NCI-H2227 treated with DMSO at 0.1 percent for 48 hours (cell line): ENCODE results near the gene KRTAP4-16.
"Not testable (repeated sequence)": the region's sequence is repeated elsewhere in the genome, so short reads cannot be mapped to it uniquely, and the experiment has no call there.

Experiments used
- DNase-seq: peaks from one replicate; lab custom pipeline; 2025; lab: John Stamatoyannopoulos, UW

KRTAP4-16 gene

GRCh38 chr17:41119696-41120690 is 18.0 kb upstream of the KRTAP4-16 start:
- DNase-seq: not testable (repeated sequence)

DNA sequence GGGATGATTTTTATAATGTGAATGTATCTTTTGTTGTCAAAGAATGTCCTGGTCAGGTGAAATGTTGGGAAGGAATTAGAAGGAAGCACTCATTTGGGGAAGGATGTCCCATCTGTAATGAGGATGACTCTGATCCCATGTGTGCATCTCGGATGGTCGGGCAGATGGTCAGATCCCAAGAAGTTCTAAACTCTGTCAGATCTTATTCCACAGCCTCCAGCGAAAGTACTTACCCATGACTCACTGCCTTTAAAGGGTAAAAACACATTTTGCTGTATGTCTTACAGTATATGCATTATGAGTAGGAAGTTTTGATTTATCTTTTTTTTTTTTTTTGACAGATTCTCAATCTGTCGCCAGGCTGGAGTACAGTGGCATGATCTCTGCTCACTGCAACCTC is 16.7 kb upstream of the KRTAP4-16 start:
- DNase-seq: no peak

DNA sequence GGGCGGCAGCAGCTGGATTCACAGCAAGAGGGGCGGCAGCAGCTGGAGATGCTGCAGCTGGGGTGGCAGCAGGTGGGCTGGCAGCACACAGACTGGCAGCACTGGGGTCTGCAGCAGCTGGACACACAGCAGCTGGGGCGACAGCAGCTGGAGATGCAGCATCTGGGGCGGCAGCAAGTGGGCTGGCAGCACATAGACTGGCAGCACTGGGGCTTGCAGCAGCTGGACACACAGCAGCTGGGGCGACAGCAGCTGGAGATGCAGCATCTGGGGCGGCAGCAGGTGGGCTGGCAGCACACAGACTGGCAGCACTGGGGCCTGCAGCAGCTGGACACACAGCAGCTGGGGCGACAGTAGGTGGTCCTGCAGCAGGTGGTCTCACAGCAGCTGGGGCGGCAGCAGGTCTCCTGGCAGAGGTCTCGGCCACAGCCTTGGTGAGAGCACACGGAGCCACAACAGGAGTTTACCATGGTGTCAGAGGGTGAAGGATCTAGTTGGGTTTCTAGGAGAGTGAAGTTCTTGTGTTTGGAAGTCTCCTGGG is 15.9 kb upstream of the KRTAP4-16 start, which contains the start of gene KRTAP4-11:
KRTAP4-11 (minus strand) TSS at position 528 of the 541 bp plus-strand sequence; CDS start at position 470, 58 bp downstream.
- not testable (repeated sequence) for DNase-seq

DNA sequence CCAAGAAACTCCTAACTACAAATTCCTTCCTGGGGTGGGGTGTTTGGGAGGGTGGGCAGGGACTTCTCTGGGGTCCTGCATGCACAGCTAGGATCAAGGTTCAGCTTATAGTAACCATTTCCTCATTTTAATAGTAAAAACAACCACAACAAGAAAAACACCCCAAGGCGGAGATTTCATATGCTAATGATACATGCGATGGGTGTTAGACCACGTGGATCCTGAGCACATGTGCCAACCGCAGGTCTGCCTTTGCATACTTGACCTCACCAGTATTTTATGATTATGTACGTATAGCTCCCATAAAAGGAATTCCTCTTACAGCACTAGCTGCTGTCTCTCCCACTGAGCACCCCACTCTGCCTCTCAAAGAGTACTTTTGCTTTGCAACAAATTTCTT is 14.3 kb upstream of the KRTAP4-16 start:
- no peak for DNase-seq

- no peak for DNase-seq
Observed at GRCh38 chr17:41111151-41111885, 9.3 kb upstream of the KRTAP4-16 start.

GRCh38 chr17:41108728-41109386 is 6.8 kb upstream of the KRTAP4-16 start:
- not testable (repeated sequence) for DNase-seq

GRCh38 chr17:41107941-41108450 is 6.0 kb upstream of the KRTAP4-16 start:
- no peak for DNase-seq

DNA sequence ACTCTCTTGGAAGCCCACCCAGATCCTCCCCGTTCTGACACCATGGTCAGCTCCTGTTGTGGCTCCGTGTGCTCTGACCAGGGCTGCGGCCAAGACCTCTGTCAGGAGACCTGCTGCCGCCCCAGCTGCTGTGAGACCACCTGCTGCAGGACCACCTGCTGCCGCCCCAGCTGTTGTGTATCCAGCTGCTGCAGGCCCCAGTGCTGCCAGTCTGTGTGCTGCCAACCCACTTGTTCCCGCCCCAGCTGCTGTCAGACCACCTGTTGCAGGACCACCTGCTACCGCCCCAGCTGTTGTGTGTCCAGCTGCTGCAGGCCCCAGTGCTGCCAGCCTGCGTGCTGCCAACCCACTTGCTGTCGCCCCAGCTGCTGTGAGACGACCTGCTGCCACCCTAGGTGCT is 3.3 kb upstream of the KRTAP4-16 start, which contains the start of gene KRTAP4-9:
KRTAP4-9 (plus strand) TSS at position 43 of the 400 bp plus-strand sequence; CDS start at position 43, 0 bp downstream.
- not testable (repeated sequence) for DNase-seq

DNA sequence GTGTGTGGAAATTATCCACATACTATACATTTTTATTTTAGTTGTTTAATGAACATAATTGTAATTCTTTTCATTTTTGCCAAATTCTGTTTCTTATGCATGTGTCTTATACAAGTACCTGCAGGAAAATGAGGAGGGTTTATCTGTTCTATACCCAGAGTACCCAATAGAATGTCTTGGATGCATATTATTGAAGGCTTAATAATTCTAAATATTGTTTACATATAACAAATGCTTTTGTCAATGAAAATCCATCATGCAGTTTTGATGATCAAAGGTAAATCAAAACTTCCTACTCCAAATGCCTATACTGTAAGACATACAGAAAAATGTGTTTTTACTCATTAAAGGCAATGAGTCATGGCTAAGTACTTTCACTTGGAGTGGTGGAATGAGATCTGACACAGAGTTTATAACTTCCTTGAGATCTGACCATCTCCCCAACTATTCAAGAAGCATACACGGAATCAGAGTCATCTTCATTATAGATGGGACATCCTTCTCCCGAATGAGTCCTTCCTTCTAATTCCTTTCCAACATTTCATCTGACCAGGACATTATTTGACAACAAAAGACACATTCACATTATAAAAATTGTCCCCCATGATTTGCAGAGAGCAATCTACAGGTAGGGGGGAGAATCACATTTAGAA is 2.5 kb upstream of the KRTAP4-16 start:
- DNase-seq: not testable (repeated sequence)

GRCh38 chr17:41103896-41104295 is 1.9 kb upstream of the KRTAP4-16 start:
- no peak for DNase-seq

- DNase-seq: not testable (repeated sequence)
Observed at GRCh38 chr17:41099682-41100480, 2.1 kb downstream of the KRTAP4-16 start.

DNA sequence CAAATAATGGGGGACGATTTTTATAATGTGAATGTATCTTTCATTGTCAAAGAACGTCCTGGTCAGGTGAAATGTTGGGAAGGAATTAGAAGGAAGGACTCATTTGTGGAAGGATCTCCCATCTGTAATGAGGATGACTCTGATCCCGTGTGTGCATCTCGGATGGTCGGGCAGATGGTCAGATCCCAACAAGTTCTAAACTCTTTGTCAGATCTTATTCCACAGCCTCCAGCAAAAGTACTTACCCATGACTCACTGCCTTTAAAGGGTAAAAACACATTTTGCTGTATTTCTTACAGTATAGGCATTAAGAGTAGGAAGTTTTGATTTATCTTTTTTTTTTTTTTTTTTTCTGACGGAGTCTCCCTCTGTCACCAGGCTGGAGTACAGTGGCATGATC is 3.5 kb downstream of the KRTAP4-16 start:
- no peak for DNase-seq

DNA sequence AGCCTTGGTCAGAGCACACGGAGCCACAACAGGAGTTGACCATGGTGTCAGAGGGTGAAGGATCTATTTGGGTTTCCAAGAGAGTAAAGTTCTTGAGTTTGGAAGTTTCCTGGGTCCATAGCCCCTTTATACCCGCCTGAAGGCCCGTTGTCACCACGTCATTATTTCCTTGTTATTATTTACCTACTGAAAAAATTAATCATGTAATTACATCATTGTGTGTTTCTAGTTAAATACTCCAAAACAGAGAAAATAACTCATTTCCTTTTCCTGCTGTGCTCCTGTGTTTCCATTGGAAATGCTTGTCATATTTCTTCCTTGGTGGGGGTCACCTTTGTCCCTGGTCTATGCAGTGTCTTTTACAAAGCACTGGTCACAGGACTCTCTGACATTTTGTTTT is 4.0 kb downstream of the KRTAP4-16 start, which contains the start of gene KRTAP4-8:
KRTAP4-8 (minus strand) TSS at position 101 of the 400 bp plus-strand sequence; CDS start at position 43, 58 bp downstream.
- no peak for DNase-seq

DNA sequence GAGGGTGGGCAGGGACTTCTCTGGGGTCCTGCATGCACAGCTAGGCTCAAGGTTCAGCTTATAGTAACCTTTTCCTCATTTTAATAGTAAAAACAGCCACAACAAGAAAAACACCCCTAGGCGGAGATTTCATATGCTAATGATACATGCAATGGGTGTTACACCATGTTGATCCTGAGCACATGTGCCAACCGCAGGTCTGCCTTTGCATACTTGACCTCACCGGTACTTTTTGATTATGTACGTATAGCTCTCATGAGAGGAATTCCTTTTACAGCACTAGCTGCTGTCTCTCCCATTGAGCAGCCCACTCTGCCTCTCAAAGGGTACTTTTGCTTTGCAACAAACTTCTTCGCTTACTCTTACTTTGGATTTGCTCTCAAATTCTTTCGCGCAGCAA is 6.0 kb downstream of the KRTAP4-16 start:
- DNase-seq: no peak

DNA sequence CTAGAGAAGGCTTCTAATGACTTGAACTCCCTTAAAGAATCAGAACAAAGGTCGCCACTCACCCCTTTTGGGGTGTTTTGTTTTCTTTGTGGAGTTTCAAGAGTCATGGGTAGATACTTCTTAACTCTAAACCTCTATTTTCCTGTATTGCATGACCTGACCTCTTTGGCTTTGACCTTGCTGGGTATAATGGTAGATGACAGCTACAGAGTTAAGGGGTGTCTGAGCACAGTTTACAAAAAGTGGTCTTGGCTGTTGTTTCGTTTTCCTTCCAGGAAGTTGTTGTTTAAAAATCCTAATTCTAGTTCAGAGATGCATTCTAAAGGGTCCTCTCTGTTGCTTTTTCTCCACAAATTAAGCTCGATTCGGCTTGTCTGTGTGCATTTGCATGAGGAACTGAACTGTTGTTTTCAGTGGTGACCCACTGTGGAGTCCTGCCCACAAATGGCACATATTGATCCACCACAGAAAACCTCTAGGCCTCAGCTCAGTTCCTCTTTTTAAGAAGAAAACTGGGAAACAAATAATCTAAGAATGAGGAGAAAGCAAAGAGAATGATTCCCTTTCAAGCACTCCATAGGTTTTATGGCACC is 13.2 kb downstream of the KRTAP4-16 start:
- DNase-seq: not testable (repeated sequence)

GRCh38 chr17:41084100-41084856 is 17.7 kb downstream of the KRTAP4-16 start, which contains the start of gene KRTAP4-7:
Gene KRTAP4-7 (plus strand): TSS chr17:41084150. CDS start chr17:41084207, 57 bp downstream.
- not testable (repeated sequence) for DNase-seq

GRCh38 chr17:41083427-41083826 is 18.6 kb downstream of the KRTAP4-16 start:
- DNase-seq: not testable (repeated sequence)

DNA sequence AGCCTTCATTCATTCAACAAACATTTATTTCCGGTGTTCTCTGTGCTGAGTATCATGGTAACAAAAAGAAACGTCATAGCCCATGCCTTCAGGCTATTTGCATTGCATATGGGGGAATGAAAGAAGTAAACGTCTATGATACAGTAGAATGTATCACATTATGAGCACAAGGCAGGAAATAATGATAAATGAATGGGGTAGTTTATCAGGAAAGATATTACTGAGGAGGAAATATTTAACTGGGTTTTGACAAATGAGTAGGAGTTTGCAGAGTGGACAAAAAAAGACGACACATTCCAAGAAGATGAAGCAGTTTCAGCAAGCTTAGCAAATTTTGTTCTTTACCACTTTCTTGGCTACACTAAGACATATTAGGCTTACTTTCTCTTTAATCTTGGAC is 19.4 kb downstream of the KRTAP4-16 start:
- no peak for DNase-seq

DNA sequence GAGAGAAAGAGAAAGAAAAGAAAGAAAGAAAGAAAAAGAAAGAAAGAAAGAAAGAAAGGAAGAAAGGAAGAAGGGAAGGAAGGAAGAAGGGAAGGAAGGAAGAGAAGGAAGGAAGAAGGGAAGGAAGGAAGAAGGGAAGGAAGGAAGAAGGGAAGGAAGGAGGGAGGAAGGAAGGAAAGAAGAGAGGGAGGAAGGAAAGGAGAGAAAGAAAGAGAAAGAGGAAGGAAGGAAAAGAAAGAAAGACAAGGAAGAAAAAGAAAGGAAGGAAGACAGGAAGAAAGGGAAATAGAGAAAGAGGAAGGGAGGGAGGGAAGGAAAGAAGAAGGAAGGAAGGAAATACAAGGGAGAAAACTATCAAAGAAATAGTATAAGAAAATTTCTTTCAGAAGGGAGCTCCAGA is 25.2 kb downstream of the KRTAP4-16 start:
- no peak for DNase-seq
